ENCODE results near the gene KCND3. TPM values are rescaled to one million over a fixed set of nuclear protein-coding genes. Genes with fewer than 3 reads are reported as not detected.

Gene KCND3
- total RNA-seq, 1 donor, result 0.09 TPM

- DNase-seq (ENCODE audit: low read depth), result no peak
- no peak overlapping the region for H3K4me3 ChIP-seq (ENCODE audit: low read depth, low read length)
- TF ChIP-seq CTCF (IDR thresholded peaks at IDR 0.05; ENCODE audit: insufficient read depth, low read length), result no peak
Observed at GRCh38 chr1:111963985-111964738, 25.3 kb downstream of the KCND3 start.

- no peak for TF ChIP-seq CTCF (IDR thresholded peaks at IDR 0.05; ENCODE audit: insufficient read depth, low read length)
- DNase-seq (ENCODE audit: low read depth), result no peak
- no peak overlapping the region for H3K4me3 ChIP-seq (ENCODE audit: low read depth, low read length)
Observed at GRCh38 chr1:111961773-111962565, 27.5 kb downstream of the KCND3 start.

- no peak for TF ChIP-seq CTCF (IDR thresholded peaks at IDR 0.05; ENCODE audit: insufficient read depth, low read length)
- no peak for DNase-seq (ENCODE audit: low read depth)
- H3K4me3 ChIP-seq (ENCODE audit: low read depth, low read length), result no peak overlapping the region
Observed at GRCh38 chr1:111961016-111961415, 28.5 kb downstream of the KCND3 start.

GRCh38 chr1:111959436-111959835 lies 30.0 kb downstream of the KCND3 start:
- no peak overlapping the region for H3K4me3 ChIP-seq (ENCODE audit: low read depth, low read length)
- TF ChIP-seq CTCF (IDR thresholded peaks at IDR 0.05; ENCODE audit: insufficient read depth, low read length), result no peak
- DNase-seq (ENCODE audit: low read depth), result no peak

- no peak overlapping the region for H3K4me3 ChIP-seq (ENCODE audit: low read depth, low read length)
- DNase-seq (ENCODE audit: low read depth), result no peak
- TF ChIP-seq CTCF (IDR thresholded peaks at IDR 0.05; ENCODE audit: insufficient read depth, low read length), result no peak
Observed at GRCh38 chr1:111958851-111959250, 30.6 kb downstream of the KCND3 start.

- DNase-seq (ENCODE audit: low read depth), result no peak
- TF ChIP-seq CTCF (IDR thresholded peaks at IDR 0.05; ENCODE audit: insufficient read depth, low read length), result no peak
- H3K4me3 ChIP-seq (ENCODE audit: low read depth, low read length), result no peak overlapping the region
Observed at GRCh38 chr1:111958075-111958474, 31.4 kb downstream of the KCND3 start.
